ENCODE results near the gene TBK1. TPM values are rescaled to one million over a fixed set of nuclear protein-coding genes. Genes with fewer than 3 reads are reported as not detected.
"Not testable (repeated sequence)": the region's sequence is repeated elsewhere in the genome, so short reads cannot be mapped to it uniquely, and the experiment has no call there.

TBK1 gene
- total RNA-seq, 2 experiments from 2014 or later = 10.7 to 12.1 TPM

DNA sequence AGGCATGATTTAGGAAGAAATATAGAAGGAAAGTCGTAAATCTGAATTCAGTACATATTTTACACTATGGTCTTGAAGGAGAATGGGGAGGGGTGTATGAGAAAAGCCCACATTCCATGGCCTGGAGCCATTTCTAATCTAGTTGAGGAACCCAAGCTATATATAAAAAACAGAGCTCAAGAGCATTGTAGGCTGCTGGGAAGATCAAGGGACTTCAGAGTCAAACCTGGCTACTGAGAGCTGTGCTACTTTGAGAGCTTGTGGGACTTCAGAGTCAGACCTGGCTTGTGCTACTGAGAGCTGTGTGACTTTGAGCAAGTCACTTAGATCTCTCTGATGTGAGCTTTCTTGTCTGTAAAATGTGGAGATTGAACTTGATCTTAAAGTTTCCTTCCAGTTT is 58.7 kb downstream of the TBK1 start:
- CTCF ChIA-PET = interaction anchor here (1.3 kb wide), 1 partner anchor 10 kb away, joined by 5 read pairs; no protein-coding TSS in a partner anchor
- peaks cover 2% of the 10 kb centered on the region for H3K27me3 Mint-ChIP-seq (ENCODE audit: low read depth)
- H3K36me3 Mint-ChIP-seq (ENCODE audit: low read depth) = no peaks in the 10 kb centered on the region
- intact Hi-C loops (cut with micrococcal nuclease) = no loop called here
- no peak for DNase-seq
- H3K27ac Mint-ChIP-seq = no peak overlapping the region
- H3K9me3 Mint-ChIP-seq = no peaks in the 10 kb centered on the region
- no peak overlapping the region for H3K4me3 Mint-ChIP-seq
- peaks cover 2% of the 10 kb centered on the region for H3K4me1 Mint-ChIP-seq (ENCODE audit: low read depth)

DNA sequence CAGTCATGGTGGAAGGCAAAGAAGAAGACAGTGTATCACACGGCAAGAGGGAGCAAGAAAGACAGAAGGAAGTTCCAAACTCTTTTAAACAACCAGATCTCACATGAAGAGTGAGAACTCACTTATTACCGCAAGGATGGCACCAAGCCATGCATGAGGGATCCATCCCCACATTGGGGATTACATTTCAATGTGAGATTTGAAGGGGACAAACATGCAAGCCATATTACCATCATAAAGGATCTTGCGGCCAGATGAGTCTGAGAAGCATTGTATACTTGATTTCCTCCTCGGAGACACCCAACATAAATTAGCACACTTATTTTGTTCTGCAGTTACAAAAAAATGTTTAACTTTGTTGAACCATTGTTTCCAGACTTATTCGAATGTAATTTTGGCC is 66.5 kb downstream of the TBK1 start:
- intact Hi-C loops (cut with micrococcal nuclease) = no loop called here
- H3K36me3 Mint-ChIP-seq (ENCODE audit: low read depth) = no peaks in the 10 kb centered on the region
- DNase-seq = no peak
- H3K4me1 Mint-ChIP-seq (ENCODE audit: low read depth) = no peaks in the 10 kb centered on the region
- CTCF ChIA-PET = no interaction called here
- H3K27me3 Mint-ChIP-seq (ENCODE audit: low read depth) = peaks cover 8% of the 10 kb centered on the region
- H3K9me3 Mint-ChIP-seq = no peaks in the 10 kb centered on the region
- H3K27ac Mint-ChIP-seq = no peak overlapping the region
- H3K4me3 Mint-ChIP-seq = no peak overlapping the region

DNA sequence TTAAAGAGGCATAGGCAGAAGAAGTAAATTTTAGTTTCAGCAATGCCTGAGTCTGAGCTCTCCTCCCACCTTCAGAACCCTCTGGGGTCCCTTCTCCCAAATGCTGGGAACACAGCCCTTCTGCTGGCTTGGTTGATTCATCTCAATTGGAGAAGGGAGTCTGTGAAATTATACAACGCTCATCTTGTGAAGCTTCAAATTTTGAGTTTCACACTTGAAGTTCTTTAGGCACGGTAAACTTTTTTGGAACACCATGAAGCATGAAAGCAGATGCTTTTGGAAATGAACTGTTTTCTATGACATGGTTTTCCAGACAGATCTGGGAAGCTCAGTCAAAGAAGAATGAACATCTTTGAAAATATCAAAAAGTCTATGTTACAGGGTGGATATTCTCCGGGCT is 69.9 kb downstream of the TBK1 start:
- no peaks in the 10 kb centered on the region for H3K9me3 Mint-ChIP-seq

DNA sequence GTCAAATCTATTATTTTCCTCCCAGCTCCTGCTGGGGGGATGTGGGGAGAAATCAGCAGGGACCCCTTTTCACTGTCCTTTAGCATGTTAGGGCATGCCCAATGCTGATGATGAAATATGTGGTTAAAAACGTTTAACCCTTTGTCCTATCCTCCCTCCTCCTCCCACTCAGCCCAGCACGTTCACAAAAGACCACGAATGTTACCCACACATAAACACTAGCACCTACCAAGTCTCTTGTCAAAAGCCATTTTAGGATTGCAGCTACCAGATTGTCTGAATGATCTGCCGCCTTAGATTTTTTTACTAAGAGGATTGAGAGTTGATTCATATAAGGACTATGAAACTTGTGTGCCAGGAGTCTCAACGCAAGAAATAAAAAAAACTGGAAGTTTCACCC is 70.4 kb downstream of the TBK1 start:
- Mint-ChIP-seq H3K36me3 (ENCODE audit: low read depth) (no peaks in the 10 kb centered on the region), H3K27ac (peak overlapping the region; percentile 50), H3K9me3 (no peaks in the 10 kb centered on the region), H3K27me3 (ENCODE audit: low read depth) (peaks cover 8% of the 10 kb centered on the region), H3K4me1 (ENCODE audit: low read depth) (no peaks in the 10 kb centered on the region), H3K4me3 (no peak overlapping the region)
- DNase-seq = no peak
- intact Hi-C loops (cut with micrococcal nuclease) = no loop called here
- CTCF ChIA-PET = interaction anchor here (0.6 kb wide), 1 partner anchor 181 kb away, joined by 6 read pairs; no protein-coding TSS in a partner anchor

More for the DNA sequence above, 69.9 kb downstream of the TBK1 start:
- H3K36me3 Mint-ChIP-seq (ENCODE audit: low read depth) = no peaks in the 10 kb centered on the region
- H3K27ac Mint-ChIP-seq = peak overlapping the region; percentile 50
- no peak overlapping the region for H3K4me3 Mint-ChIP-seq
- intact Hi-C loops (cut with micrococcal nuclease) = no loop called here
- CTCF ChIA-PET = interaction anchor here (0.6 kb wide), 1 partner anchor 181 kb away, joined by 6 read pairs; no protein-coding TSS in a partner anchor
- H3K27me3 Mint-ChIP-seq (ENCODE audit: low read depth) = peaks cover 8% of the 10 kb centered on the region
- DNase-seq = no peak
- H3K4me1 Mint-ChIP-seq (ENCODE audit: low read depth) = no peaks in the 10 kb centered on the region

DNA sequence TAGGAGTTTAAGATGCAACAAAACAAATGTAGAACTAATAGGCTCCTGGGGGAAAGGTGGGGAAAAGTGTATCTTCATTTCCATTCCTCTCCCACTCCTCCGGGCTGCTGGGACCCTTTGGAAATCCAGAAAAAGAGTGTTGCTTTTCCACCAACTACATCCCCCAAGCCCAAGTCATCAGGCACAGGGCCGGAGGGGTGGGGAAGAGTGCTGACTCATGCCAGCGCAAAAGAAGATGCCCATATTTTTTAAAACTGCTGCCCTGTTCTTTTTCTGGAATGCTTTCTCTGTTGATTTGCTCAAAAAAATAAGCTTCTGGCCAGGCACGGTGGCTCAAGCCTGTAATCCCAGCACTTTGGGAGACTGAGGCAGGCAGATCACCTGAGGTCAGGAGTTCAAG is 70.9 kb downstream of the TBK1 start:
- CTCF ChIA-PET = no interaction called here
- peaks cover 8% of the 10 kb centered on the region for H3K27me3 Mint-ChIP-seq (ENCODE audit: low read depth)
- no peak overlapping the region for H3K4me3 Mint-ChIP-seq
- H3K4me1 Mint-ChIP-seq (ENCODE audit: low read depth) = no peaks in the 10 kb centered on the region
- no peak overlapping the region for H3K27ac Mint-ChIP-seq
- DNase-seq = no peak
- H3K36me3 Mint-ChIP-seq (ENCODE audit: low read depth) = no peaks in the 10 kb centered on the region
- no peaks in the 10 kb centered on the region for H3K9me3 Mint-ChIP-seq
- intact Hi-C loops (cut with micrococcal nuclease) = no loop called here

DNA sequence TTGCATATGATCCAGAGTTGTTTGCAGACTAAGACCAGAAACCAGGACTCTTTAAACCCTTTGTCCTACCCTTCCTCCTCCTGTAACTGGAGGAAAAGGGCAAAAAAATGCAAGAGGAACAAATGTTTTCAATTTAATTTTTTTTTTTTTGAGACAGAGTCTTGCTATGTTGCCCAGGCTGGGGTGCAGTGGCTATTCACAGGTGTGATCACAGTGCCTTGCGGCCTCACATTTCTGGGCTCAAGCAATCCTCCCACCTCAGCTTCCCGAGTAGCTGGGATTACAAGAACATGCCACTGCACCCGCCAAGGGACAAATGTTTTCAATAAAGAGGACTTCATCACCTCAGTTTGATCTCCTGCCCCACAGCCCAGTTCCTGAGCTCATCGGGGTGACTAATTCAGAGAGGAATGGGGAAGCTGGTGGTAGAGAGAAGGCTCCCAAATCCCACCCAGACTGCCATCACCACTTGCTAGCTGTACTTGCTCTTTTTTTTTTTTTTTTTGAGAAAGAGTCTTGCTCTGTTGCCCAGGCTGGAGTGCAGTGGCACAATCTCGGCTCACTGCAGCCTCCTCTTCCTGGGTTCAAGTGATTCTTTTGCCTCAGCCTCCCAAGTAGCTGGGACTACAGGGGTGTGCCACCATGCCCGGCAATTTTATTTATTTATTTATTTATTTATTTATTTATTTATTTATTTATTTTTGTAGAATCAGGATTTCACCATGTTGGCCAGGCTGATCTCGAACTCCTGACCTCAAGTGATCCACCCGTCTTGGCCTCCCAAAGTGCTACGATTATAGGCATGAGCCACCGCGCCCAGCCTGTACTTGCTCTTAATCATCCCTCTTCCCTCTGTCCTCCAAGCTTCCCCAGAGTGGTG is 71.9 kb downstream of the TBK1 start:
- H3K4me3 Mint-ChIP-seq; intact Hi-C loops (cut with micrococcal nuclease); DNase-seq; H3K4me1 Mint-ChIP-seq (ENCODE audit: low read depth); H3K27ac Mint-ChIP-seq; H3K36me3 Mint-ChIP-seq (ENCODE audit: low read depth); H3K9me3 Mint-ChIP-seq; H3K27me3 Mint-ChIP-seq (ENCODE audit: low read depth): not testable (repeated sequence)
- CTCF ChIA-PET = interaction anchor here (0.7 to 1.1 kb wide), 2 partner anchors 8 to 26 kb away, joined by 3 read pairs; no protein-coding TSS in a partner anchor

DNA sequence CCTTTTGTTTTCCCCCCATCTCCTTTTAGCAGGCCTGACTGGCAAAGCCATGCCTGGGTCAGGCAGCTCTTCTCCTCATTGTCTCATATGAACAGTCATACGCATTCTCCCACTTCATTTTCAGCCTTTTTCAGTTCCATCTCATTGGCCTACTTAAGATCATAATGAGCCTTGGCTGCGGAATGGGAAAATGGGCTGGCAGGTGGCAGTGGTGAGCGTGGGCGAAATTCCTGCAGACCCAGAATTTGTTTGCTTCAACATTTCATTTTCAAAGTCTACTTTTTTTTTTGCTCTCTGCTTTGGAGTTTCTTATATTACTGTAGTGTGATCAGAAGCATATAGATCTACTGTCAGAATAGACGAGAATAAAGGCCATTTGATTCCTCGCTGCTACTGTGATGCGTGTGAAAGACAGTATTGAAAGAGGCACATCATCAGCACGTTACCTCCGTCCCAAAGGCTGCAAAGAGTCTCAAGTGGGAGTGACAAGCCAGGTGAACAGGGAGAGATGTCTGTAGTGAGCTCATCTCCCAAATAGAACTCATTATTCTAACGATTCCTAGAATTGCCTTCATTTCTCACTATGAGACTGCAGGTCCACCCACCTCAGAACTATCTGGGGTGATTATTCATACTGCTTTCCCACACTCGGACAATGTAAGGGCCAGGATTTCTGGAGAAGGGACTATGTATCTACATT is 73.7 kb downstream of the TBK1 start:
- no peaks in the 10 kb centered on the region for H3K36me3 Mint-ChIP-seq (ENCODE audit: low read depth)
- CTCF ChIA-PET = no interaction called here
- H3K27me3 Mint-ChIP-seq (ENCODE audit: low read depth) = peaks cover 8% of the 10 kb centered on the region
- intact Hi-C loops (cut with micrococcal nuclease) = no loop called here
- H3K4me1 Mint-ChIP-seq (ENCODE audit: low read depth) = no peaks in the 10 kb centered on the region
- H3K27ac Mint-ChIP-seq = no peak overlapping the region
- no peaks in the 10 kb centered on the region for H3K9me3 Mint-ChIP-seq
- no peak for DNase-seq
- H3K4me3 Mint-ChIP-seq = no peak overlapping the region

DNA sequence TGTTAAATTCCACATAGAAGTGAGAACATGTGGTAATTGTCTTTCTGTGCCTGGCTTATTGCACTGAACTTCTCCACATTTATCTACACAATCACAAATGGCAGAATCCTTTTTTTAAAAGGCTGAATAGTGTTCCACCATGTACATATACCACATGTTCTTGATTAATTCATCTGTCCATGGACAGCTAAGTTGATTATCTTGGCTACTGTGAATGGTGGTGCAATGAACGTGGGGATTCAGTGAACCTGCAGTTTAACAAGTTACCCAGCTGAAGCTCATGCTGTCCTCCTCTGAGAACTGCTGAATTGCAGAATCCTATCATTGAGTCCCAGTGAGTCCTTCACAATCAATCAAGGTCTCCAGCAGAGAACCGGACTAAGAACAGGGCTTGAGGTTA is 74.9 kb downstream of the TBK1 start:
- peaks cover 3% of the 10 kb centered on the region for H3K27me3 Mint-ChIP-seq (ENCODE audit: low read depth)
- no peaks in the 10 kb centered on the region for H3K9me3 Mint-ChIP-seq
- H3K4me3 Mint-ChIP-seq = no peak overlapping the region
- DNase-seq = no peak
- no peaks in the 10 kb centered on the region for H3K36me3 Mint-ChIP-seq (ENCODE audit: low read depth)
- H3K27ac Mint-ChIP-seq = no peak overlapping the region
- intact Hi-C loops (cut with micrococcal nuclease) = no loop called here
- H3K4me1 Mint-ChIP-seq (ENCODE audit: low read depth) = no peaks in the 10 kb centered on the region
- CTCF ChIA-PET = no interaction called here

DNA sequence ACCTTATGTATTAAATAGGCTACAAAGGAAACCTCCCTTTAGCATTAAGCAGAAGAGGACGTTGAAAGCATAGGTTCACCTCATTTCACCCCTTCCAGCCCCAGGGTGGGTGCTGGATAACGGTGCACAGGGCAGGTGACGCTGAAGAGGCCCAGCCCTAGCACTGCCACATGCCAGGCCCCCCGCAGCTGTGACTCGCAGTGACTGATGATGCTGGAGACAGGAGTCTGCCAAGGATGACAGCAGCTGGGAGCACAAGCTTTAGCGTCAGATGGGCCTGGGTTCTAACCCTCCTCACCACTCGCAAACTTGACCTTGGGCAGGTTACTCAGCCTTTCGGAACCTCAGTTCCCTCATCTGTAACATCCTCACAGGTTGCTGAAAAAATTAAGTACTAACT is 76.7 kb downstream of the TBK1 start:
- no peaks in the 10 kb centered on the region for H3K9me3 Mint-ChIP-seq
- CTCF ChIA-PET = no interaction called here
- H3K27me3 Mint-ChIP-seq (ENCODE audit: low read depth) = no peaks in the 10 kb centered on the region
- H3K4me3 Mint-ChIP-seq = no peak overlapping the region
- intact Hi-C loops (cut with micrococcal nuclease) = no loop called here
- no peak for DNase-seq
- no peaks in the 10 kb centered on the region for H3K36me3 Mint-ChIP-seq (ENCODE audit: low read depth)
- H3K27ac Mint-ChIP-seq = no peak overlapping the region
- H3K4me1 Mint-ChIP-seq (ENCODE audit: low read depth) = no peaks in the 10 kb centered on the region

DNA sequence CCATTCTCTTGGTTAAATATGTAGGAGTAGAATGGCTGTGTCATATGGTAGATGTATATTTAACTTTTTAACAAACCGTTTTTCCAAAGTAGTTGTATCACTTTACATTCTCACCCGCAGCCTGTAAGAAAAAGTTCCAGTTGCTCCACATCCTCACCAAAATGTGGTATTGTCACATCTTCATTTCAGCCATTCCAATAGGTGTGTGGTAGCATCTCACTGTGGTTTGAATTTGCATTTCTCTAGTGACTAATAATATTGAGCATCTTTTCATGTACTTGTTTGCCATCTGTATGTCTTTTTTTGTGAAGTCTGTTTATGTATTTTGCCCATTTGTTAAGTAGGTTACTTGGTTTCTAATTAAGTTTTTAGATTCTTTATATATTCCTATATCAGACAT is 78.6 kb downstream of the TBK1 start:
- H3K27me3 Mint-ChIP-seq (ENCODE audit: low read depth) = no peaks in the 10 kb centered on the region
- no peaks in the 10 kb centered on the region for H3K4me1 Mint-ChIP-seq (ENCODE audit: low read depth)
- H3K4me3 Mint-ChIP-seq = no peak overlapping the region
- no peaks in the 10 kb centered on the region for H3K36me3 Mint-ChIP-seq (ENCODE audit: low read depth)
- no peak overlapping the region for H3K27ac Mint-ChIP-seq
- DNase-seq = no peak
- intact Hi-C loops (cut with micrococcal nuclease) = no loop called here
- H3K9me3 Mint-ChIP-seq = no peaks in the 10 kb centered on the region
- CTCF ChIA-PET = no interaction called here

DNA sequence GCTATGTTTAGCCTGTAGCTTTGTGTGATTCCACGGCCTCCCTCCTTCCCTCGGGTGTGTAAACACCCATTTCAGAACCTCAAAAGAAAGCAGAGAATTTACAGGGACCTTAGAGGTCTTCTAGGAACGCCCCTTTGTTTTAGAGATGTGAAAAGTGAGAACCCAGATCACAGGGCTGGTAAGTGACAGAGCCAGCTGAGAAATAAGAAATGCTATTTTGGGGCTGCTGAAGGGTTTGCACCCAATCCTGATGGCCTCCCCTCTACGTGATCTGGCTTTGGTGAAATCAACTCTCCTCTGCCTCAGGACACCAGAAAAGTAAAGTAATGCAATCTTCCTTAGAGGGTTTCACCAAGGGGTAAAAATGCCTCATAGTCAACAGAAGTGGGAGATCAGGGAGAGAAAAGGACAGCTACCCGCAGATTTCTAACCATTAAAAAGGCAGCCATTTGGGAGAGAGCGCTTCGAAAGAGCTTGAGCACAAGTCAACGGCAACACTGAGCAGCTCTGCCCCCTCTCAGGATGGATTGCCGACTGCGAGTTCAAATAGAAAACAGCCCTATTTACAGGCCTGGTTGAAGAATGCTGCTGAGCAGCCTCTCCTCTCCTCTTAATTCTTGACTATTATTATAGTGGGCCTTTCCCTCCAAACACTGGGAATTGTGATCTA is 79.9 kb downstream of the TBK1 start:
- CTCF ChIA-PET = interaction anchor here (1.0 kb wide), 1 partner anchor 8 kb away, joined by 3 read pairs; no protein-coding TSS in a partner anchor
- Mint-ChIP-seq H3K9me3 (no peaks in the 10 kb centered on the region), H3K27ac (no peak overlapping the region), H3K4me3 (no peak overlapping the region), H3K27me3 (ENCODE audit: low read depth) (no peaks in the 10 kb centered on the region), H3K4me1 (ENCODE audit: low read depth) (no peaks in the 10 kb centered on the region), H3K36me3 (ENCODE audit: low read depth) (no peaks in the 10 kb centered on the region)
- intact Hi-C loops (cut with micrococcal nuclease) = no loop called here
- no peak for DNase-seq

DNA sequence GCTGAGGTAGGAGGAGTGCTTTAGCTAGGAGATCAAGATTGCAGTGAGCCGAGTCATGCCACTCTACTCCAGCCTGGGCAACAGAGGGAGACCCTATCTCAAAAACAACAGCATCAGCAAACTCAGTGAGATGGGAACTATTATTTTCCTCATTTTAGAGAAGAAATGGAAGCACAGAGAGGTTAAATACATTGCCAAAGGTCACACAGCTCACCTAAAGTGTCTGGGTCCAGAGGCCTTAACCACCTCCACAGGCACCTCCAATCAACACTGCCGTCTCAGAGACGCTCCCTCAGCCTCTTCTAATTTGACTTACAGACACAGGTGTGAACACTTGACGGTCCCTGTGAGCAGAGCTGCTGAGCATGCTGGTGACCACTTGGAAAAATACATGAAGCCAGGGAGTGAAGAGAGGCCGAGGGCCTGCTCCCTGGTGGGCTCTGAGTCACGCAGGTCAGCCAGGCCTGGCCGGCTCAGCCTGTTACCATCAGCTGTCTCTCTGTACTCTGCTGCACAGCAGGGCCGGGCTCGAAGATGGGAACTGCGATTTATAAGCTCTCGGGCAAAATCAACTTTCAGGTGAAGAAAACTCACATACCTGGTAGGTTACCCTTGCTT is 80.9 kb downstream of the TBK1 start:
- Mint-ChIP-seq H3K27ac (no peak overlapping the region), H3K9me3 (no peaks in the 10 kb centered on the region), H3K4me1 (ENCODE audit: low read depth) (no peaks in the 10 kb centered on the region), H3K36me3 (ENCODE audit: low read depth) (no peaks in the 10 kb centered on the region), H3K4me3 (no peak overlapping the region), H3K27me3 (ENCODE audit: low read depth) (no peaks in the 10 kb centered on the region)
- no peak for DNase-seq
- CTCF ChIA-PET = interaction anchor here (0.6 kb wide), 1 partner anchor 263 kb away, joined by 4 read pairs; no protein-coding TSS in a partner anchor
- intact Hi-C loops (cut with micrococcal nuclease) = no loop called here

All from activated naive CD4-positive, alpha-beta T cell treated with anti-CD3 and anti-CD28 coated beads for 36 hours (primary cell).